K562 (cell line): ENCODE results near the gene CD79A. TPM values are rescaled to one million over a fixed set of nuclear protein-coding genes. Genes with fewer than 3 reads are reported as not detected.
A peak's percentile ranks its signal among the peaks of the same experiment; 100 is the strongest.

Source experiments
- ATAC-seq: fragments of 200-7000 bp; cut with Tn5 transposase; 3 replicates; pipeline ENCODE4 v1.9.1; 2020; ENCODE audit warnings: moderate library complexity
- BruUV-seq: library from RNA; stranded (reverse); fragments of 400-500 nt; replicated peaks from 2 replicates; lab custom pipeline; 2021; lab: Mats Ljungman, UMichigan
- CTCF ChIA-PET: fragments of 300-600 bp; formaldehyde crosslinking; extraction: SDS; loops from one replicate; lab custom pipeline; 2021; ENCODE audit warnings: low intra/inter-chr PET ratio; lab: Yijun Ruan, JAX
- POLR2A ChIA-PET: fragments of 300-600, 350-650 bp; sonication (Branson Sonifier 250); formaldehyde crosslinking; extraction: SDS; loops from one replicate; lab custom pipeline; 2021; ENCODE audit warnings: antibody characterized with exemption, inconsistent platforms; lab: Yijun Ruan, JAX
- DNase-seq, 4 experiments: peaks; one replicate each; pipeline versions ENCODE4 v3.0.0 to v3.0.0-alpha.2; 2011 to 2018; ENCODE audit warnings: low spot score in 3 of 4, mixed read lengths in 3 of 4; ENCODE audit errors: extremely low read depth in 1 of 4
- FAIRE-seq: peaks from 2 replicates; lab custom pipeline; 2011; peaks lifted over from hg19 to GRCh38; lab: Jason Lieb, UNC
- H2AFZ ChIP-seq: 2 replicates; pipeline ENCODE4 v1.6.0; 2011; ENCODE audit warnings: low read depth, low read length, control low read depth, inconsistent platforms
- H3K27ac ChIP-seq: fragments of 200-600 bp; 3 replicates; pipeline ENCODE4 v1.8.0; 2011; ENCODE audit warnings: low read depth, mild to moderate bottlenecking, control low read depth, inconsistent platforms, low read length, moderate library complexity, mixed read lengths; ENCODE audit errors: extremely low read depth
- H3K27me3 ChIP-seq, 2 experiments: fragments of 300-600 bp in 1 of 2; 2 replicates in 1 of 2; 3 replicates in 1 of 2; pipeline versions ENCODE4 v1.6.0 to v1.8.0; 2011; ENCODE audit warnings: inconsistent platforms in 2 of 2, low read length in 2 of 2, mild to moderate bottlenecking in 1 of 2, mixed read lengths in 1 of 2, moderate library complexity in 1 of 2; ENCODE audit not compliant: control insufficient read depth in 2 of 2, insufficient read depth in 2 of 2
- H3K36me3 ChIP-seq: fragments of 300-600 bp; 3 replicates; pipeline ENCODE4 v1.8.0; 2011; ENCODE audit warnings: mild to moderate bottlenecking, low read length, inconsistent platforms; ENCODE audit not compliant: control insufficient read depth, insufficient read depth
- H3K4me1 ChIP-seq, 2 experiments: fragments of 200-600 bp in 1 of 2; replicated peaks in 1 of 2; 2 replicates in 1 of 2; 3 replicates in 1 of 2; pipeline versions ENCODE4 v1.5.1 to v1.8.0; 2011; ENCODE audit warnings: inconsistent platforms in 2 of 2, low read length in 2 of 2, mild to moderate bottlenecking in 1 of 2, mixed read lengths in 1 of 2, moderate library complexity in 1 of 2; ENCODE audit not compliant: control insufficient read depth in 2 of 2, insufficient read depth in 2 of 2
- H3K4me2 ChIP-seq: 2 replicates; pipeline ENCODE4 v1.6.1; 2011; ENCODE audit warnings: low read length, control low read depth, inconsistent platforms, mixed read lengths; ENCODE audit not compliant: insufficient read depth
- H3K4me3 ChIP-seq: fragments of 200-600 bp; sonication (generic), shearing (Covaris generic); 2 replicates; pipeline ENCODE4 v1.5.1; 2016; ENCODE audit warnings: control low read depth, inconsistent platforms
- H3K79me2 ChIP-seq: fragments of 200-600 bp; 3 replicates; pipeline ENCODE4 v1.8.0; 2011; ENCODE audit warnings: low read length, inconsistent platforms; ENCODE audit not compliant: control insufficient read depth, insufficient read depth
- H3K9ac ChIP-seq, 2 experiments: 2 replicates each; pipeline versions ENCODE4 v1.6.0 to v1.6.1; 2011; ENCODE audit warnings: low read depth in 2 of 2, low read length in 2 of 2, control low read depth in 1 of 2, inconsistent platforms in 1 of 2, mild to moderate bottlenecking in 1 of 2, mixed read lengths in 1 of 2; ENCODE audit not compliant: insufficient read depth in 1 of 2
- H3K9me1 ChIP-seq: one replicate; pipeline ENCODE4 v1.6.0; 2011; ENCODE audit warnings: inconsistent platforms, mild to moderate bottlenecking, low read length, moderate library complexity; ENCODE audit not compliant: control insufficient read depth, insufficient read depth
- H3K9me3 ChIP-seq: replicated peaks from 2 replicates; pipeline ENCODE4 v1.5.1; 2011; ENCODE audit warnings: low read depth, low read length, inconsistent platforms; ENCODE audit not compliant: control insufficient read depth, insufficient read depth
- H4K20me1 ChIP-seq: replicated peaks from 2 replicates; pipeline ENCODE4 v1.6.1; 2011; ENCODE audit warnings: low read length, inconsistent platforms, mixed read lengths; ENCODE audit not compliant: control insufficient read depth, insufficient read depth
- ARHGAP35 ChIP-seq: fragments of 450-650 bp; IDR thresholded peaks from 2 replicates; pipeline ENCODE4 v1.6.1; 2018; ENCODE audit not compliant: partially characterized antibody
- CTCFL ChIP-seq: IDR thresholded peaks from 2 replicates; pipeline ENCODE4 v1.6.1; 2011; ENCODE audit warnings: borderline replicate concordance, low read depth, mild to moderate bottlenecking, moderate library complexity, low read length; ENCODE audit not compliant: insufficient read depth, poor library complexity, severe bottlenecking
- ETV1 ChIP-seq: fragments of 450-650 bp; conservative IDR thresholded peaks from 2 replicates; pipeline ENCODE4 v1.6.1; 2016; ENCODE audit warnings: missing genetic modification characterization, control low read depth, low read depth, missing compliant biosample characterization
- FOXK2 ChIP-seq, 2 experiments: fragments of 450-650 bp; IDR thresholded peaks in 1 of 2; conservative IDR thresholded peaks in 1 of 2; 2 replicates each; pipeline ENCODE4 v1.6.1; 2016; ENCODE audit warnings: low read depth in 2 of 2, mild to moderate bottlenecking in 1 of 2
- GABPA ChIP-seq: fragments of 200-800 bp; sonication (Bioruptor generic); conservative IDR thresholded peaks from 2 replicates; pipeline ENCODE4 v1.6.1; 2016; ENCODE audit warnings: low read depth, missing genetic modification characterization, missing compliant biosample characterization
- GATAD2B ChIP-seq: fragments of 450-650 bp; IDR thresholded peaks from 2 replicates; pipeline ENCODE4 v1.6.1; 2017; ENCODE audit warnings: mild to moderate bottlenecking, borderline replicate concordance
- HDAC2 ChIP-seq: fragments of 450-650 bp; IDR thresholded peaks from 2 replicates; pipeline ENCODE4 v1.6.1; 2016; ENCODE audit warnings: mild to moderate bottlenecking
- MAFG ChIP-seq: fragments of 450-650 bp; conservative IDR thresholded peaks from 2 replicates; pipeline ENCODE4 v1.6.1; 2016; ENCODE audit warnings: missing genetic modification characterization, missing compliant biosample characterization
- MAZ ChIP-seq, 2 experiments: fragments of 450-650 bp in 1 of 2; sonication (generic) in 1 of 2; formaldehyde crosslinking; IDR thresholded peaks in 1 of 2; conservative IDR thresholded peaks in 1 of 2; 2 replicates each; pipeline versions ENCODE4 v1.4.0 to v1.5.0; 2020; ENCODE audit warnings: mild to moderate bottlenecking in 1 of 2, missing genetic modification reagents in 1 of 2
- NFRKB ChIP-seq: fragments of 450-650 bp; IDR thresholded peaks from 2 replicates; pipeline ENCODE4 v1.6.1; 2016; ENCODE audit warnings: low read depth
- NKRF ChIP-seq: fragments of 450-650 bp; IDR thresholded peaks from 2 replicates; pipeline ENCODE4 v1.6.1; 2016; ENCODE audit warnings: borderline replicate concordance
- POLR2G ChIP-seq: fragments of 200-400 bp; formaldehyde crosslinking; IDR thresholded peaks from 2 replicates; pipeline ENCODE4 v1.6.1; 2017; ENCODE audit warnings: low read depth, mild to moderate bottlenecking, antibody characterized with exemption, low read length, moderate library complexity
- ZBED1 ChIP-seq: IDR thresholded peaks from 2 replicates; pipeline ENCODE4 v1.6.1; 2014
- ZNF121 ChIP-seq: sonication (generic); formaldehyde crosslinking; conservative IDR thresholded peaks from 2 replicates; pipeline ENCODE4 v1.8.0; 2022; ENCODE audit warnings: missing genetic modification reagents
- whole genome bisulfite sequencing: fragments of 100-300 bp; shearing (Covaris generic); methylation state at CpG from one replicate; pipeline ENCODE4 v1.1.6; 2016; ENCODE audit warnings: low coverage, mixed read lengths; ENCODE audit not compliant: insufficient coverage; ENCODE audit errors: missing lambda C conversion rate; 5-methylcytosine and 5-hydroxymethylcytosine counted together
- in situ Hi-C: fragments of 300-500 bp; cut with MboI; formaldehyde crosslinking; loops from 4 replicates; pipeline ENCODE4 v1.15.0; 2018; ENCODE audit warnings: inconsistent platforms, mixed read lengths
- intact Hi-C: fragments of 100-400 bp; cut with micrococcal nuclease; formaldehyde crosslinking; loops from 2 replicates; pipeline ENCODE4 v1.14.2; 2022
- polyA plus RNA-seq, 8 experiments: library from polyadenylated mRNA; depleted of rRNA in 4 of 8; stranded (reverse) in 5 of 8; unstranded in 3 of 8; fragments of >200 nt; fragmentation: Nextera tagmentation in 2 of 8; fragmentation: Illumina TruSeq in 1 of 8; extraction: Ambion mirVana in 2 of 8; extraction: Trizol in 1 of 8; gene quantifications; 2 replicates each; pipeline versions ENCODE4 v1.2.1 to v1.2.3, GENCODE V29; 2011 to 2014; ENCODE audit warnings: inconsistent platforms in 1 of 8, missing spikeins in 1 of 8
- total RNA-seq, 7 experiments: library from RNA; depleted of rRNA in 6 of 7; stranded (reverse); fragments of >200 nt in 6 of 7; fragmentation: Illumina TruSeq in 2 of 7; extraction: Trizol in 2 of 7; gene quantifications; 2 replicates each; pipeline versions ENCODE4 v1.2.1 to v1.2.3, GENCODE V29; 2011 to 2021; ENCODE audit warnings: low replicate concordance in 1 of 7
- TF ChIP-seq, protein P1 (sequence below): sonication (generic); formaldehyde crosslinking; IDR thresholded peaks from 2 replicates; pipeline ENCODE4 v1.8.0; 2022; ENCODE audit warnings: missing genetic modification reagents, mild to moderate bottlenecking, moderate library complexity, borderline replicate concordance

The CD79A gene
- total and polyA plus RNA-seq, 9 of the 15 experiments (the other 6 are each of a cell fraction or from before 2014, with no cell fraction given), result 0.04 to 0.72 (median 0.17) TPM; not detected in 3

GRCh38 chr19:41882568-41883462, 5.7 kb downstream of the CD79A start, which contains the start of gene ARHGEF1:
Gene ARHGEF1, plus strand, starts transcription at chr19:41883184. Its CDS starts 4,899 bp downstream, at chr19:41888083.
- Histone ChIP-seq H3K9me1 (no peaks in the 10 kb centered on the region), H3K4me2 (peak within 1 kb of the TSS; percentile 89), H3K4me3 (peak within 1 kb of the TSS; percentile 70), H3K36me3 (peaks cover 14% of the 10 kb centered on the region; the same call in 1 of the 3 replicates), H2AFZ (peak within 1 kb of the TSS; percentile 81), H3K27me3 (no peaks in the 10 kb centered on the region), H3K27ac (peak within 1 kb of the TSS; percentile 78), H3K79me2 (peaks cover 40% of the 10 kb centered on the region), H3K4me1 (peaks cover 31 to 71% of the 10 kb centered on the region in 2 experiments; a peak in 4 of 5 replicates), H4K20me1 (0 out of 2 replicates have a peak, but pooled peaks cover 3% of the 10 kb centered on the region), H3K9ac (peak within 1 kb of the TSS; percentile 76 to 95), H3K9me3 (no peaks in the 10 kb centered on the region)
- BruUV-seq, result no TSS peak
- 16% methylated on average over 23 of the region's 80 CpGs for WGBS
- intact Hi-C loops (no loop called here), in situ Hi-C loops (no loop called here)
- POLR2A ChIA-PET, result interaction anchor here (0.6 to 1.1 kb wide), 4 partner anchors 10 to 162 kb away, joined by 3 to 4 read pairs (median 3); no protein-coding TSS in a partner anchor
- FAIRE-seq (no peak), DNase-seq (peak; percentile 62 to 93 (median 84)), ATAC-seq (peak; percentile 45)
- CTCF ChIA-PET, result interaction anchor here (0.7 kb wide), 1 partner anchor 1418 kb away, joined by 4 read pairs; no protein-coding TSS in a partner anchor
- TF ChIP-seq ZNF121 (no peak), MAZ (CRISPR knock-in tag; conservative IDR thresholded peaks at IDR 0.05 in 1 of 2, IDR thresholded peaks at IDR 0.05 in 1 of 2) (peak; percentile 72 to 77), HDAC2 (peak; percentile 32; the same call in 1 of the 2 replicates), MAFG (no peak), ZBED1 (no peak), NFRKB (peak; percentile 36; the same call in 1 of the 2 replicates), NKRF (peak; percentile 22; the same call in 1 of the 2 replicates), GABPA (tag) (peak; percentile 85), ETV1 (tag) (peak; percentile 15; the same call in 1 of the 2 replicates), FOXK2 (conservative IDR thresholded peaks at IDR 0.05 in 1 of 2, IDR thresholded peaks at IDR 0.05 in 1 of 2; ENCODE audit: low read depth in 2 of 2) (no peak), POLR2G (peak; percentile 76), GATAD2B (peak; percentile 66; the same call in 1 of the 2 replicates), CTCFL (no peak), ARHGAP35 (peak; percentile 72)
- TF ChIP-seq, protein P1, sequence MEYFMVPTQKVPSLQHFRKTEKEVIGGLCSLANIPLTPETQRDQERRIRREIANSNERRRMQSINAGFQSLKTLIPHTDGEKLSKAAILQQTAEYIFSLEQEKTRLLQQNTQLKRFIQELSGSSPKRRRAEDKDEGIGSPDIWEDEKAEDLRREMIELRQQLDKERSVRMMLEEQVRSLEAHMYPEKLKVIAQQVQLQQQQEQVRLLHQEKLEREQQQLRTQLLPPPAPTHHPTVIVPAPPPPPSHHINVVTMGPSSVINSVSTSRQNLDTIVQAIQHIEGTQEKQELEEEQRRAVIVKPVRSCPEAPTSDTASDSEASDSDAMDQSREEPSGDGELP, result 0 out of 2 replicates have a peak, but pooled peaks have one; percentile 30
